NOMO-1 treated with dmso at 0.1 percent for 144 hours (cell line): ENCODE measurements around the gene CHN1.

ENCODE experiments used
- DNase-seq: peaks from one replicate; lab custom pipeline; 2025; ENCODE audit not compliant: unreplicated experiment; lab: John Stamatoyannopoulos, UW

CHN1 gene

GRCh38 chr2:174974131-174974530 lies 31.1 kb downstream of the CHN1 start:
- no peak for DNase-seq

- DNase-seq: no peak
These were observed 32.3 kb downstream of the CHN1 start for GRCh38 chr2:174972924-174973323.

DNA sequence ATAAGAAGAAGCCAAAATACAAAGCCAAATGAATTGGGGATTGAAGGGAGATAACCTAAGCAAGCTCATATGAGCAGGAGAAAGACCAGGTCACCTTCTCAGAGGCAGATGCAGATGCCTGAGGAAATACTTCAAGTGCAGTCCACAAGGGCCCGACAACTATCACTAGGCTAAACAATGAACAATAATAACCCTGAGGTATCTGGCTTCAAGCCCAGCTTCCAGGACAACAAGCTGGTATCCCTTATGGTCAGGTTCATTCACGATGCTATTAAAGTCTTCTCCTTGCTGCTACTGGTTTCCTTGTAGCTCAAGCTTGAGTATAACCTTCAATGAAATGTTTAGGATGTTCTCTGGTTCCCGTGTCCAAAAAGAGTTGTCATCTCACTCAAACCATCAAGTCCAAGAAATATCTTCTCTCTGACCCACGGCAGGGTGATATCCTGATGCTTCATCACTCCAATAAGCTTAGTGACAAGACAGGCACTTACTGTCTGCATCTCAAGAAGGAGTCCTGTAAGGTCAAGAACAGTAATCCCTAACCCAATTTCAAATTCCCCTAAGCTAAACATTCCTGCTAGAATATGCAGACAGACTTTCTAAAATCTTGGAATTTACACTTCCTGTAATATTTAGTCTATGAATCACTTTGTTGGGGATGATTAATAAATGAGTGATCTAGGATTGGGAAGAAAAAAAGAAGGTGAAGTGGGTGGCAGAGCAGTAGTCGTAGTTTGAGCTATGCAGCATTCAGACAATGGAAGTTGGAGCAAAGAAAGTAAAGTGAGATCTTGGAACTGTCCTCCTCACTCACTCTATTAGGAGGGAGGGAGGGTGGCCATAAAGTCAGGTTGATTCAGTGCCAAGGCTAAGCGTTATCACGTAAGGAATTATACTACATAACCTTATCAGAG lies 33.1 kb downstream of the CHN1 start:
- DNase-seq: no peak

GRCh38 chr2:174970092-174970491 lies 35.1 kb downstream of the CHN1 start:
- no peak for DNase-seq

DNA sequence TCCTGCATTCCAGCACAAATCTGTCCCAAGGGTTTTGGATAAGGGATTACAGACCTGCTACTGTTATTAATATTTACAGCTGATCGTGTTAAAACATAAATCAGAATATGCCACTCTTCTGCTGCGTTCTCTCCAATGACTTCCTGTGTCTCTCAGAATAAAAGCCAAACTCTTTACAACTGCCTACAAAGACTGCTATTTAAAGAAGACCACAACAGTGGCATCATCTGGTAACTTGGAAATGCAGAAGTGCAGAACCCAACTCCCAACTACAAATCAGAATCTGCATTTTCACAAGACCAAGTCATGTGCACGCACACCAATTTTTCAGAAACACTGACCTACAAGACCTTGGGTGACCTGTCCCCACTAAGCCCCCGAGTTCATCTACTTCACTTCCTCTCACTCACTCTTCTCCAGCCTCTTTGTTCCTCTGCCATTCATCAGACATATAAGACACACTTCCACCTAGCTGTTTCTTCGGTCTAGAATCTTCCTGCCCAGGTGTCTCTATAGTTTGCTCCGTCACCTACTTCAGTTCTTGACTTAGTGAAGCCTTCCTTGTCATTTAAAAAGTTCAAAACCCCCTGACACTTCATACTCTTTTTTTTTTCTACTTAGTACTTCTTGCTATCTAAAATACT lies 36.0 kb downstream of the CHN1 start:
- no peak for DNase-seq

DNA sequence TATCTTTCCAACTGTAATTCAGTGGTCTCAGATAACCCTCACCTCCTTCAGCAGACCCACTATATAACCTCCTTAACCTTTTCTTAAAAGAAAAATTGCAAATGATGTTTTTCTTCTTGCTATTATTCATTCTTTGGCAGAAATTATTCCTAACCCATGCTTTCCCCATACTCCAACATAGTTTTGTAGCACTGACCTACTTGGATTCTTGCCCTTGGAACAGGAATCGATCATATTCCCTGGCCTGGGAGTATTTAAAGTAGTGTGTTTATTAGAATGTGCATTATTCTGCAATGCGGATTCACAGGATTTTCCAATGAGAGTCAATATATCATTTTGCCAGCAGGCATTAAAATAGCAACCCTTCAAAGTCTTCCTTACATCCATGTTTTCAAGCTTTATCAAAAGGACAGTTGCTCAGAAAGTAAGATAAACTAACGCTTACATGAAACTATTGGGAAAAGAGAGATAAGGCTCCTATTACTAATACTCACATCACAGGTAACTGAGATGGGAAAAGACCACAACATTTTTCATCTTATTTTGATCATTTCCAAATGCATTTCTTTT lies 37.4 kb downstream of the CHN1 start:
- no peak for DNase-seq

- DNase-seq: no peak
These were observed 38.1 kb downstream of the CHN1 start for GRCh38 chr2:174967086-174967485.

DNA sequence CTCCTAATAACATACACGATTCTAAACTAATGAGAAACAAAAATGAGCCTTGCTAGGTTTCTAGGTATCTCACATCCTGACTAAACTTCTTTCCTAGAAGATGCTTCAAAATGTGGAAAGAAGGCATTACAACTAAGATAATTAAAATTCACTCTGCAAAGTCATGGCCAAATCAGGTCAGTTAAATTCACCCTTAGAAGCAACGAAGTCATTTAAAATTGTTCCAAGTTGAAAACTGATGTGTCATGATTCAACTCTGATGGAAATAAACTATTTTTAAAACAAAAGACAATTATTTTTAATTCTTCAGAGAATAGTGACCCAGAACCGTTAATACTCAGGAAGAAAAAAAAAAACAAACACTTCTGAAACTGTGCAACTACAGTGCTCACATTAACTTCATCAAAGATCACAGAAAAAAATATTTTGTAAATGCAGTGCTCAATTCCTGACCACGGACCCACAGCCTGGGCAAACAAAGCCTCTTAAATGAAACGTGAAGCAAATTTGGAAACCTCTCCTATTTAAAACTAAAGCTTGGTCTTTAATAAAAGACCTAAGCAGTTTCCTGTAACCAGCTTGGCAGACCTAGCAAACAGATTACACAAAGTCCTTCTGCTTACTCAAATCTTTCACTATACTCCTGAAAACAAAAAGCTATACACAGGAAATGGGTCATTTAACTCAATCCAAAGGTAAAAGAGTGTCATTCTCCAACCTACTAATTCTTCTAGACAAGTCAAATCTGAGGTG lies 39.0 kb downstream of the CHN1 start:
- DNase-seq: no peak

DNA sequence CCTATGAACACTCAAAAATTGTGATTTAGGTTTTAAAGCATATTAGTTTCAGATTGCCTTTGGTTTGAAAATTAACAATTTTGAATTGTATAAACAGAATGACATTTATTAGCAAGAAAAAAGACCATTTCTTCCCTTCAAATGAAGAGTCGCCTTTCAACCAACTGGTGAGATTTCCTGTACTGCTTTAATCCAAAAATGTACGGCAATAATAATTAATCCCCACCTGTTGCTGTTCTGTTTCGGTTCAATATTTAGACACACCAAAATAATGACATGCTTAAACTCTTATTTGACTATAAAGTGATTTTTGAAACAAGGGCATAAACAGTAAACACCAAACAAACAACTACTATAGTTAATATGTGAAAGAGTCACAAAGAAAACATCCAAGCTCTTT lies 39.6 kb downstream of the CHN1 start:
- DNase-seq: no peak

GRCh38 chr2:174964404-174964803 lies 40.8 kb downstream of the CHN1 start:
- no peak for DNase-seq

DNA sequence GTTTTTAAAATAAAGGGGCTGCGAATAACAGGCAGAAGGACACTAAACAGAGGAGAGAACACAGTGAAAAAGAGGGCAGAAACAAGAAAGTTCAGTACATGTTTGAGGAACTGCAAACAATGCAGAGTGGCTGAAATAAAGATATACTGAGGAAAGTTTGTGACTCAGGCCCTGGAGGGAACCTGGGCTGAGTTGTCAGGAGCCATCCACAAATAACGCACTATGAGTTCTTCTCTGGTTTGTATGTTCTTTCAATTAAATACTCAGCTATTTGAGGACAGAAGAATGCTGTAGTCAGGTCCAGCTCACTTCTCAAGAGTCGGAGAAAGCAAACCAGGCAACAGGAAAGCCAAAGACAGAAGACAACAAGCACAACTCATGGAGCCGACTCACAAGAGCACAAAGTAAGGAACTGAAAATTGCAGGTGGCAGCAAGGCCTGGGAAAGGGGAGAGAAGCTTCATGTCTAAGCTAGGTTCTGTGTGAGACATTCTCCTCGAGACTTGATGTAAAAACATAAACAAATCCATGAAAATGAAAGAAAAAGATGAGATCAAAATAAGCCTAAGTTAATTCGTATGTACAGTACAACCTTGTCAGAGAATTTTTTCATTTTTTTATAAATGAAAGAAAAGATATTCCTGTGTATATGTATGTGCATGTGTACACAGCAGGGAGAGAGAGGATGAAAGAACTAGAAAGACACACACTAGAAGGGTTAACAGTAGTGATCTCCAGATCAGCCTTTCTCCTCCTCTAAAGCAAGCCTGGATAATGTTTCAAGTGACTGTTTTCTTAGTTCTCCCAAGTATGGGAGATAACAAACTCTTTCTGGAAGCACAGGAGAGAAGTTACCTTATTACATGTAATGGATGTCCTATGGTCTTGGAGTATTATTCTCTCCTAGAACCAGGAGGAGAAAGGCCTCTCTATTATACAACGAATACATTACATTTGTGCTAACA lies 41.5 kb downstream of the CHN1 start:
- DNase-seq: no peak

GRCh38 chr2:174959787-174960186 lies 45.4 kb downstream of the CHN1 start:
- no peak for DNase-seq

- no peak for DNase-seq
These were observed 48.1 kb downstream of the CHN1 start for GRCh38 chr2:174957050-174957449.

DNA sequence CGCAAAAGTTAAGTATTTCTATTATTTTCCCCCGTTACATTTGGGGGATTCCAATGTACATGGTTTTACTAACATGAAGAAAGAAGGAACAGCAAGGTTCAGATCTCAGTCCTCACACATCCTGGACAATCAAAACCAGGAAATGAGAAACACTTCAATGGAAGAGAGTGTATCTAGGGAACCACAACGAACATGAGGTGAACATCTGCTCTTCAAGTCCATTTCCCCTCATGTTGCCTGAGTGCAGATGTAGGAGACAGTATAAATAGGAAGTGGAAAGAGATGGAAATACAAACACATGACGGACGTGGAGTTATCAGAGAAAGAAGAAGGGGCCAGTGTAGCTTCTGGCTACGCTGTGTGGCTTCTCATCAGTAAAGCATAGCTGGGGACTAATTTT lies 52.6 kb downstream of the CHN1 start:
- DNase-seq: no peak

- DNase-seq: no peak
These were observed 53.4 kb downstream of the CHN1 start for GRCh38 chr2:174951745-174952144.

- DNase-seq: no peak
These were observed 55.0 kb downstream of the CHN1 start for GRCh38 chr2:174949988-174950687.

GRCh38 chr2:174945601-174946260 lies 59.5 kb downstream of the CHN1 start:
- no peak for DNase-seq

DNA sequence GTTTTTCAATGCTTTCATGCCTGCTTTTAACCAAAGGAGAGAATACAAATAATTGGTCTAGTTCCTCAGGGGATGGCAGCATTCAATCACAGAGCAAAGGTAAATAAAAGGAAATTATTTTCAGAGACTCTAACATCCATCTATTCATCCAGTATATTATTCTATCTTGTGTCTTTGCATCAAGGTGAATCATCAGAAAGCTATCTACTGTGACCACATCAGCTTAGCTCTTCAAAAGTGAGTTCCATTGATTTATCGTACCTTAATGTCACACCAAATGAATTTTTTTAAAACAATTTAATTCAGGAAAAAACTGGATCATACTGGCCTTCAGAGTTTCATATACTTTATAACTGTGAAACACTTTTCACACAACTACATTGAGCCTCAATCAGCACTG lies 66.1 kb downstream of the CHN1 start:
- no peak for DNase-seq

GRCh38 chr2:174931724-174932123 lies 73.5 kb downstream of the CHN1 start:
- no peak for DNase-seq
